Activated CD4-positive, alpha-beta memory T cell treated with anti-CD3 and anti-CD28 coated beads, Interleukin-2, amount 10 ng/mL, durations not matched to agents 7 days and 5 days (primary cell): ENCODE data around the gene FRMPD4. TPM values are rescaled to one million over a fixed set of nuclear protein-coding genes. Genes with fewer than 3 reads are reported as not detected.

Experiments used
- CTCF ChIA-PET: fragments of 350-600 bp; sonication (Branson Sonifier 250); formaldehyde crosslinking; loops from one replicate; lab custom pipeline; 2021; ENCODE audit warnings: antibody characterized with exemption, inconsistent platforms; lab: Charles Lee
- POLR2A ChIA-PET: fragments of 350-600 bp; sonication (Branson Sonifier 250); formaldehyde crosslinking; loops from one replicate; lab custom pipeline; 2021; ENCODE audit warnings: antibody characterized with exemption; lab: Charles Lee
- DNase-seq: peaks from one replicate; pipeline ENCODE4 v3.0.0-alpha.2; 2020
- H3K27ac Mint-ChIP-seq: one replicate; pipeline ENCODE4 v1.8.0; 2021; ENCODE audit warnings: mild to moderate bottlenecking, mixed read lengths
- H3K27me3 Mint-ChIP-seq: one replicate; pipeline ENCODE4 v1.8.0; 2021; ENCODE audit warnings: mixed read lengths
- H3K36me3 Mint-ChIP-seq: one replicate; pipeline ENCODE4 v1.8.0; 2021; ENCODE audit warnings: low read depth, mixed read lengths
- H3K4me1 Mint-ChIP-seq: one replicate; pipeline ENCODE4 v1.8.0; 2021; ENCODE audit warnings: mixed read lengths
- H3K4me3 Mint-ChIP-seq: one replicate; pipeline ENCODE4 v1.8.0; 2021; ENCODE audit warnings: mild to moderate bottlenecking, mixed read lengths
- H3K9me3 Mint-ChIP-seq: one replicate; pipeline ENCODE4 v1.8.0; 2021; ENCODE audit warnings: mixed read lengths
- total RNA-seq, 2 experiments: library from RNA; stranded (reverse); gene quantifications; one replicate each; pipeline ENCODE4 v1.2.3, GENCODE V29; 2021

The FRMPD4 gene
- total RNA-seq, 2 experiments from 2014 or later: not detected

GRCh38 chrX:12447448-12448064, 309.3 kb downstream of the FRMPD4 start:
- Mint-ChIP-seq H3K4me1 (peaks cover 5% of the 10 kb centered on the region), H3K4me3 (no peak overlapping the region), H3K27me3 (no peaks in the 10 kb centered on the region), H3K9me3 (no peaks in the 10 kb centered on the region), H3K36me3 (no peaks in the 10 kb centered on the region), H3K27ac (no peak overlapping the region)
- POLR2A ChIA-PET: no interaction called here
- CTCF ChIA-PET: no interaction called here
- DNase-seq: no peak

GRCh38 chrX:12452268-12452667, 314.0 kb downstream of the FRMPD4 start:
- Mint-ChIP-seq H3K9me3 (no peaks in the 10 kb centered on the region), H3K36me3 (no peaks in the 10 kb centered on the region), H3K4me1 (no peaks in the 10 kb centered on the region), H3K27ac (no peak overlapping the region), H3K27me3 (no peaks in the 10 kb centered on the region), H3K4me3 (no peak overlapping the region)
- ChIA-PET CTCF (no interaction called here), POLR2A (no interaction called here)
- DNase-seq: no peak

GRCh38 chrX:12460929-12461328, 322.7 kb downstream of the FRMPD4 start:
- H3K9me3 Mint-ChIP-seq: no peaks in the 10 kb centered on the region

GRCh38 chrX:12463052-12463451, 324.8 kb downstream of the FRMPD4 start:
- DNase-seq: no peak
- no peaks in the 10 kb centered on the region for H3K27me3 Mint-ChIP-seq
- no peak overlapping the region for H3K27ac Mint-ChIP-seq
- no peaks in the 10 kb centered on the region for H3K36me3 Mint-ChIP-seq
- POLR2A ChIA-PET: no interaction called here
- no peaks in the 10 kb centered on the region for H3K9me3 Mint-ChIP-seq
- CTCF ChIA-PET: no interaction called here
- no peaks in the 10 kb centered on the region for H3K4me1 Mint-ChIP-seq
- H3K4me3 Mint-ChIP-seq: no peak overlapping the region

More at GRCh38 chrX:12460929-12461328, 322.7 kb downstream of the FRMPD4 start:
- Mint-ChIP-seq H3K27me3 (no peaks in the 10 kb centered on the region), H3K27ac (no peak overlapping the region), H3K4me3 (no peak overlapping the region), H3K4me1 (no peaks in the 10 kb centered on the region), H3K36me3 (no peaks in the 10 kb centered on the region)
- POLR2A ChIA-PET: no interaction called here
- DNase-seq: no peak
- CTCF ChIA-PET: no interaction called here

GRCh38 chrX:12463873-12464272, 325.6 kb downstream of the FRMPD4 start:
- POLR2A ChIA-PET: no interaction called here
- no peaks in the 10 kb centered on the region for H3K9me3 Mint-ChIP-seq
- H3K27ac Mint-ChIP-seq: no peak overlapping the region
- H3K27me3 Mint-ChIP-seq: no peaks in the 10 kb centered on the region
- H3K36me3 Mint-ChIP-seq: no peaks in the 10 kb centered on the region
- CTCF ChIA-PET: no interaction called here
- H3K4me1 Mint-ChIP-seq: no peaks in the 10 kb centered on the region
- no peak for DNase-seq
- no peak overlapping the region for H3K4me3 Mint-ChIP-seq

- POLR2A ChIA-PET: no interaction called here
- Mint-ChIP-seq H3K27me3 (no peaks in the 10 kb centered on the region), H3K36me3 (no peaks in the 10 kb centered on the region), H3K4me1 (no peaks in the 10 kb centered on the region), H3K27ac (no peak overlapping the region), H3K4me3 (no peak overlapping the region), H3K9me3 (no peaks in the 10 kb centered on the region)
- no peak for DNase-seq
- CTCF ChIA-PET: no interaction called here
These were observed 329.0 kb downstream of the FRMPD4 start for GRCh38 chrX:12467321-12467720.

GRCh38 chrX:12469296-12469695, 331.0 kb downstream of the FRMPD4 start:
- Mint-ChIP-seq H3K36me3 (no peaks in the 10 kb centered on the region), H3K4me3 (no peak overlapping the region), H3K4me1 (no peaks in the 10 kb centered on the region), H3K9me3 (no peaks in the 10 kb centered on the region), H3K27me3 (no peaks in the 10 kb centered on the region), H3K27ac (no peak overlapping the region)
- DNase-seq: no peak
- POLR2A ChIA-PET: no interaction called here
- CTCF ChIA-PET: no interaction called here

- H3K4me3 Mint-ChIP-seq: no peak overlapping the region
- H3K4me1 Mint-ChIP-seq: no peaks in the 10 kb centered on the region
- H3K9me3 Mint-ChIP-seq: no peaks in the 10 kb centered on the region
- no peaks in the 10 kb centered on the region for H3K27me3 Mint-ChIP-seq
- DNase-seq: no peak
- CTCF ChIA-PET: no interaction called here
- no peak overlapping the region for H3K27ac Mint-ChIP-seq
- POLR2A ChIA-PET: no interaction called here
- no peaks in the 10 kb centered on the region for H3K36me3 Mint-ChIP-seq
These were observed 332.8 kb downstream of the FRMPD4 start for GRCh38 chrX:12471061-12471460.

GRCh38 chrX:12480956-12481355, 342.7 kb downstream of the FRMPD4 start:
- Mint-ChIP-seq H3K36me3 (no peaks in the 10 kb centered on the region), H3K9me3 (no peaks in the 10 kb centered on the region), H3K27ac (no peak overlapping the region), H3K27me3 (no peaks in the 10 kb centered on the region), H3K4me3 (no peak overlapping the region), H3K4me1 (no peaks in the 10 kb centered on the region)
- no peak for DNase-seq
- CTCF ChIA-PET: no interaction called here
- POLR2A ChIA-PET: no interaction called here

- POLR2A ChIA-PET: no interaction called here
- Mint-ChIP-seq H3K9me3 (no peaks in the 10 kb centered on the region), H3K4me1 (no peaks in the 10 kb centered on the region), H3K36me3 (no peaks in the 10 kb centered on the region), H3K4me3 (no peak overlapping the region), H3K27ac (no peak overlapping the region), H3K27me3 (no peaks in the 10 kb centered on the region)
- CTCF ChIA-PET: no interaction called here
- no peak for DNase-seq
These were observed 349.9 kb downstream of the FRMPD4 start for GRCh38 chrX:12488220-12488619.

- POLR2A ChIA-PET: no interaction called here
- Mint-ChIP-seq H3K27ac (no peak overlapping the region), H3K9me3 (no peaks in the 10 kb centered on the region)
These were observed 350.5 kb downstream of the FRMPD4 start for GRCh38 chrX:12488771-12489170.

GRCh38 chrX:12489341-12489740, 351.1 kb downstream of the FRMPD4 start:
- CTCF ChIA-PET: no interaction called here
- Mint-ChIP-seq H3K4me1 (no peaks in the 10 kb centered on the region), H3K9me3 (no peaks in the 10 kb centered on the region), H3K27me3 (no peaks in the 10 kb centered on the region), H3K4me3 (no peak overlapping the region), H3K36me3 (no peaks in the 10 kb centered on the region), H3K27ac (no peak overlapping the region)
- DNase-seq: no peak
- POLR2A ChIA-PET: no interaction called here

More at GRCh38 chrX:12488771-12489170, 350.5 kb downstream of the FRMPD4 start:
- no peaks in the 10 kb centered on the region for H3K36me3 Mint-ChIP-seq
- CTCF ChIA-PET: no interaction called here
- H3K27me3 Mint-ChIP-seq: no peaks in the 10 kb centered on the region
- no peaks in the 10 kb centered on the region for H3K4me1 Mint-ChIP-seq
- no peak for DNase-seq
- H3K4me3 Mint-ChIP-seq: no peak overlapping the region

- no peaks in the 10 kb centered on the region for H3K36me3 Mint-ChIP-seq
- ChIA-PET POLR2A (no interaction called here), CTCF (no interaction called here)
These were observed 356.3 kb downstream of the FRMPD4 start for GRCh38 chrX:12494400-12495138.

GRCh38 chrX:12496343-12496742, 358.1 kb downstream of the FRMPD4 start:
- no peaks in the 10 kb centered on the region for H3K4me1 Mint-ChIP-seq
- CTCF ChIA-PET: no interaction called here
- POLR2A ChIA-PET: no interaction called here

More at GRCh38 chrX:12494400-12495138, 356.3 kb downstream of the FRMPD4 start:
- no peak overlapping the region for H3K4me3 Mint-ChIP-seq
- H3K27me3 Mint-ChIP-seq: no peaks in the 10 kb centered on the region
- H3K4me1 Mint-ChIP-seq: no peaks in the 10 kb centered on the region
- H3K27ac Mint-ChIP-seq: no peak overlapping the region
- DNase-seq: no peak
- H3K9me3 Mint-ChIP-seq: no peaks in the 10 kb centered on the region

More at GRCh38 chrX:12496343-12496742, 358.1 kb downstream of the FRMPD4 start:
- no peak overlapping the region for H3K4me3 Mint-ChIP-seq
- no peak for DNase-seq
- H3K9me3 Mint-ChIP-seq: no peaks in the 10 kb centered on the region
- H3K36me3 Mint-ChIP-seq: no peaks in the 10 kb centered on the region
- H3K27me3 Mint-ChIP-seq: no peaks in the 10 kb centered on the region
- no peak overlapping the region for H3K27ac Mint-ChIP-seq
